Measurements from ENCODE around the gene MAD2L1. TPM values are rescaled to one million over a fixed set of nuclear protein-coding genes. Genes with fewer than 3 reads are reported as not detected.

Gene MAD2L1
- total RNA-seq, 1 experiment from 2014 or later, result 43.7 TPM

DNA sequence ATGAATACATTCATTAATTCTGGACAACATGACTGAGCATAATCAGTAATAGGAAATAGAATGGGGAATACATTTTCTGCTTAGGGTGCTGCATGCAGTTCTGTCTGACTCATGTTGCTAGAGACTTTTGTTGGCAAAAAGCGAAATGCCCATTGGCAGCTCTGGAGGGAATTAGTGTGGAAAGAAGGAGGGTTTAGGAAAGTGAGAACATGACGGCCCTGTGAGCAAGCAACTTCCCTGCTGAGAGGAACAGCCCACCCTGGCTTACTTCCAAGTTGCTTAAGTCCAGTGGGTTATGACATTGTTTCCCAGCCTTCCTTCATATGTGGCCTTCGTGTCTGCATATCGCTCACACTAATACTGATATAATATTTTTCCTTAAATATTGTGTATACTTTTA is 13.8 kb downstream of the MAD2L1 start:
- Histone ChIP-seq H3K36me3 (ENCODE audit: control insufficient read depth, insufficient read depth, low read length) (no peaks in the 10 kb centered on the region; the same call in 1 of the 2 replicates), H3K9me3 (ENCODE audit: control insufficient read depth, insufficient read depth, low read depth, low read length) (no peaks in the 10 kb centered on the region), H3K4me1 (ENCODE audit: control insufficient read depth, insufficient read depth, low read length) (peaks cover 6% of the 10 kb centered on the region), H3K4me3 (ENCODE audit: low read depth in 2 of 2, low read length in 2 of 2) (no peak overlapping the region), H3K27me3 (ENCODE audit: control insufficient read depth, insufficient read depth, low read length) (no peaks in the 10 kb centered on the region), H3K27ac (ENCODE audit: low read length) (peak overlapping the region; percentile 72; the same call in 1 of the 2 replicates)
- intact Hi-C loops (cut with micrococcal nuclease; ENCODE audit: unreplicated experiment), result loop anchor here (10.0 kb wide), 1 partner anchor 498 kb away; no protein-coding TSS in a partner anchor
- DNase-seq (ENCODE audit: low read depth, low spot score), result no peak
- in situ Hi-C loops (cut with HindIII; ENCODE audit: low pct_unique_long_range_greater_than_20kb, low sequenced_read_pairs), result no loop called here
- TF ChIP-seq, protein P1, sequence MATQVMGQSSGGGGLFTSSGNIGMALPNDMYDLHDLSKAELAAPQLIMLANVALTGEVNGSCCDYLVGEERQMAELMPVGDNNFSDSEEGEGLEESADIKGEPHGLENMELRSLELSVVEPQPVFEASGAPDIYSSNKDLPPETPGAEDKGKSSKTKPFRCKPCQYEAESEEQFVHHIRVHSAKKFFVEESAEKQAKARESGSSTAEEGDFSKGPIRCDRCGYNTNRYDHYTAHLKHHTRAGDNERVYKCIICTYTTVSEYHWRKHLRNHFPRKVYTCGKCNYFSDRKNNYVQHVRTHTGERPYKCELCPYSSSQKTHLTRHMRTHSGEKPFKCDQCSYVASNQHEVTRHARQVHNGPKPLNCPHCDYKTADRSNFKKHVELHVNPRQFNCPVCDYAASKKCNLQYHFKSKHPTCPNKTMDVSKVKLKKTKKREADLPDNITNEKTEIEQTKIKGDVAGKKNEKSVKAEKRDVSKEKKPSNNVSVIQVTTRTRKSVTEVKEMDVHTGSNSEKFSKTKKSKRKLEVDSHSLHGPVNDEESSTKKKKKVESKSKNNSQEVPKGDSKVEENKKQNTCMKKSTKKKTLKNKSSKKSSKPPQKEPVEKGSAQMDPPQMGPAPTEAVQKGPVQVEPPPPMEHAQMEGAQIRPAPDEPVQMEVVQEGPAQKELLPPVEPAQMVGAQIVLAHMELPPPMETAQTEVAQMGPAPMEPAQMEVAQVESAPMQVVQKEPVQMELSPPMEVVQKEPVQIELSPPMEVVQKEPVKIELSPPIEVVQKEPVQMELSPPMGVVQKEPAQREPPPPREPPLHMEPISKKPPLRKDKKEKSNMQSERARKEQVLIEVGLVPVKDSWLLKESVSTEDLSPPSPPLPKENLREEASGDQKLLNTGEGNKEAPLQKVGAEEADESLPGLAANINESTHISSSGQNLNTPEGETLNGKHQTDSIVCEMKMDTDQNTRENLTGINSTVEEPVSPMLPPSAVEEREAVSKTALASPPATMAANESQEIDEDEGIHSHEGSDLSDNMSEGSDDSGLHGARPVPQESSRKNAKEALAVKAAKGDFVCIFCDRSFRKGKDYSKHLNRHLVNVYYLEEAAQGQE (IDR thresholded peaks at IDR 0.05; ENCODE audit: insufficient read depth in 1 of 2, low read depth in 2 of 2, low read length in 1 of 2), result no peak
- TF ChIP-seq, protein P2, sequence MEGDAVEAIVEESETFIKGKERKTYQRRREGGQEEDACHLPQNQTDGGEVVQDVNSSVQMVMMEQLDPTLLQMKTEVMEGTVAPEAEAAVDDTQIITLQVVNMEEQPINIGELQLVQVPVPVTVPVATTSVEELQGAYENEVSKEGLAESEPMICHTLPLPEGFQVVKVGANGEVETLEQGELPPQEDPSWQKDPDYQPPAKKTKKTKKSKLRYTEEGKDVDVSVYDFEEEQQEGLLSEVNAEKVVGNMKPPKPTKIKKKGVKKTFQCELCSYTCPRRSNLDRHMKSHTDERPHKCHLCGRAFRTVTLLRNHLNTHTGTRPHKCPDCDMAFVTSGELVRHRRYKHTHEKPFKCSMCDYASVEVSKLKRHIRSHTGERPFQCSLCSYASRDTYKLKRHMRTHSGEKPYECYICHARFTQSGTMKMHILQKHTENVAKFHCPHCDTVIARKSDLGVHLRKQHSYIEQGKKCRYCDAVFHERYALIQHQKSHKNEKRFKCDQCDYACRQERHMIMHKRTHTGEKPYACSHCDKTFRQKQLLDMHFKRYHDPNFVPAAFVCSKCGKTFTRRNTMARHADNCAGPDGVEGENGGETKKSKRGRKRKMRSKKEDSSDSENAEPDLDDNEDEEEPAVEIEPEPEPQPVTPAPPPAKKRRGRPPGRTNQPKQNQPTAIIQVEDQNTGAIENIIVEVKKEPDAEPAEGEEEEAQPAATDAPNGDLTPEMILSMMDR (IDR thresholded peaks at IDR 0.05), result no peak
- TF ChIP-seq SIN3A (IDR thresholded peaks at IDR 0.05; ENCODE audit: borderline replicate concordance, insufficient read depth, low read depth, low read length) (no peak), TCF7L2 (IDR thresholded peaks at IDR 0.05; ENCODE audit: low read depth, low read length) (no peak), POLR2AphosphoS5 (IDR thresholded peaks at IDR 0.05; ENCODE audit: low read depth, low read length) (no peak)
- CTCF ChIA-PET, result no interaction called here
- ATAC-seq, result no peak
- POLR2A ChIA-PET, result no interaction called here
- no TSS peak for BruUV-seq (replicated peaks)

DNA sequence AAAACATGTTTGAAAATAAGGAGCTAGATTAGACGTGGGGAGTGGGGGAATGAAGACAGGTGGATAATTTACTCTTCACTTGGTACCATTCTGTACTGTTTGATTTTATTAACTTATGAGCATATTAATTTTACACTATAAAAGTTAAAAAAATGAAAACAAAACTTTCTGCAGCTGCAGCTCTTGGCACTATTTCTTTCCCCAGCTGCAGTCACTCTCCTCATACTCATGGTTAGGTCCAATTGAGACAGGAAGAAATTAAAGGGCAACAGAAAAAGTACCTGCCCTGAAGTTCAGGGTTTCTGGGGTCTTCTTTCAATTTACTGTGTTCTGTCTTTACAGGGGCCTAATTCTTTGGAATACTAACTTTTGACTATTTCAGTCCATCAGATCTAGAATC is 15.4 kb downstream of the MAD2L1 start:
- CTCF ChIA-PET, result no interaction called here
- intact Hi-C loops (cut with micrococcal nuclease; ENCODE audit: unreplicated experiment) (loop anchor here (10.0 kb wide), 1 partner anchor 496 kb away; no protein-coding TSS in a partner anchor), in situ Hi-C loops (cut with HindIII; ENCODE audit: low pct_unique_long_range_greater_than_20kb, low sequenced_read_pairs) (no loop called here)
- no peak for ATAC-seq
- no peaks in the 10 kb centered on the region for H3K27me3 ChIP-seq (ENCODE audit: control insufficient read depth, insufficient read depth, low read length)
- H3K9me3 ChIP-seq (ENCODE audit: control insufficient read depth, insufficient read depth, low read depth, low read length), result no peaks in the 10 kb centered on the region
- no peaks in the 10 kb centered on the region; the same call in 1 of the 2 replicates for H3K36me3 ChIP-seq (ENCODE audit: control insufficient read depth, insufficient read depth, low read length)
- BruUV-seq (replicated peaks), result no TSS peak
- peak overlapping the region; percentile 92 for H3K27ac ChIP-seq (ENCODE audit: low read length)
- no peak for DNase-seq (ENCODE audit: low read depth, low spot score)
- POLR2A ChIA-PET, result interaction anchor here (0.5 to 1.0 kb wide), 2 partner anchors 228 to 423 kb away, joined by 3 to 6 read pairs; partner anchors contain the start of gene PDE5A
- no peak overlapping the region for H3K4me3 ChIP-seq (ENCODE audit: low read depth in 2 of 2, low read length in 2 of 2)
- TF ChIP-seq, protein P2 (IDR thresholded peaks at IDR 0.05), result no peak
- TF ChIP-seq TCF7L2 (IDR thresholded peaks at IDR 0.05; ENCODE audit: low read depth, low read length) (no peak), POLR2AphosphoS5 (IDR thresholded peaks at IDR 0.05; ENCODE audit: low read depth, low read length) (no peak), SIN3A (IDR thresholded peaks at IDR 0.05; ENCODE audit: borderline replicate concordance, insufficient read depth, low read depth, low read length) (no peak)
- TF ChIP-seq, protein P1 (IDR thresholded peaks at IDR 0.05; ENCODE audit: insufficient read depth in 1 of 2, low read depth in 2 of 2, low read length in 1 of 2), result no peak
- H3K4me1 ChIP-seq (ENCODE audit: control insufficient read depth, insufficient read depth, low read length), result peaks cover 6% of the 10 kb centered on the region

Measured in Panc1 (cell line).